WTC11 (cell line): ENCODE data around the gene PLEKHF1. TPM values are rescaled to one million over a fixed set of nuclear protein-coding genes. Genes with fewer than 3 reads are reported as not detected.
A peak's percentile ranks its signal among the peaks of the same experiment; 100 is the strongest.

Source experiments
- ATAC-seq: fragments of 200-7000 bp; cut with Tn5 transposase; 2 replicates; pipeline ENCODE4 v1.10.0; 2021; ENCODE audit warnings: mild to moderate bottlenecking, moderate library complexity
- CTCF ChIA-PET: fragments of 300-600 bp; sonication (Branson Sonifier 250); formaldehyde crosslinking; loops from one replicate; lab custom pipeline; 2021; ENCODE audit warnings: antibody characterized with exemption; lab: Charles Lee
- POLR2A ChIA-PET: fragments of 350-600 bp; sonication (Branson Sonifier 250); formaldehyde crosslinking; loops from one replicate; lab custom pipeline; 2021; ENCODE audit warnings: antibody characterized with exemption; lab: Charles Lee
- DNase-seq: peaks from one replicate; pipeline ENCODE4 v3.0.0; 2021; ENCODE audit warnings: low spot score
- H3K27ac Mint-ChIP-seq: 2 replicates; pipeline ENCODE4 v1.8.0; 2021; ENCODE audit warnings: mixed read lengths
- H3K27me3 Mint-ChIP-seq: 2 replicates; pipeline ENCODE4 v1.8.0; 2021; ENCODE audit warnings: low read depth, mild to moderate bottlenecking, moderate library complexity, mixed read lengths
- H3K36me3 Mint-ChIP-seq: 2 replicates; pipeline ENCODE4 v1.8.0; 2021; ENCODE audit warnings: mixed read lengths
- H3K4me1 Mint-ChIP-seq: 2 replicates; pipeline ENCODE4 v1.8.0; 2022; ENCODE audit warnings: mixed read lengths
- H3K4me3 Mint-ChIP-seq: 2 replicates; pipeline ENCODE4 v1.8.0; 2021; ENCODE audit warnings: mild to moderate bottlenecking, moderate library complexity, mixed read lengths
- H3K9me3 Mint-ChIP-seq: 2 replicates; pipeline ENCODE4 v1.8.0; 2021; ENCODE audit warnings: mixed read lengths
- AFF4 ChIP-seq: sonication (generic); formaldehyde crosslinking; IDR thresholded peaks from 2 replicates; pipeline ENCODE4 v1.8.1; 2023; ENCODE audit warnings: mild to moderate bottlenecking, missing genetic modification reagents, borderline replicate concordance
- CDX4 ChIP-seq: fragments of 250-450 bp; sonication (Bioruptor Pico); IDR thresholded peaks from 2 replicates; pipeline ENCODE4 v1.9.0; 2021; ENCODE audit warnings: moderate library complexity, mild to moderate bottlenecking, inconsistent platforms, borderline replicate concordance
- CREB1 ChIP-seq: sonication (generic); formaldehyde crosslinking; IDR thresholded peaks from 2 replicates; pipeline ENCODE4 v1.8.0; 2023; ENCODE audit warnings: mild to moderate bottlenecking, missing genetic modification reagents
- CREM ChIP-seq: sonication (generic); formaldehyde crosslinking; IDR thresholded peaks from 2 replicates; pipeline ENCODE4 v1.8.1; 2022; ENCODE audit warnings: mild to moderate bottlenecking, missing genetic modification reagents, moderate library complexity
- ESRRA ChIP-seq: sonication (generic); formaldehyde crosslinking; IDR thresholded peaks from 2 replicates; pipeline ENCODE4 v1.8.1; 2022; ENCODE audit warnings: mild to moderate bottlenecking, missing genetic modification reagents, borderline replicate concordance
- FOXK1 ChIP-seq: sonication (generic); formaldehyde crosslinking; IDR thresholded peaks from 2 replicates; pipeline ENCODE4 v1.8.0; 2022; ENCODE audit warnings: mild to moderate bottlenecking, moderate library complexity, missing genetic modification reagents
- FOXP1 ChIP-seq: sonication (generic); formaldehyde crosslinking; IDR thresholded peaks from 2 replicates; pipeline ENCODE4 v1.8.0; 2022; ENCODE audit warnings: missing genetic modification reagents, mild to moderate bottlenecking, moderate library complexity, borderline replicate concordance
- FOXP4 ChIP-seq: sonication (generic); formaldehyde crosslinking; IDR thresholded peaks from 2 replicates; pipeline ENCODE4 v1.8.0; 2022; ENCODE audit warnings: mild to moderate bottlenecking, missing genetic modification reagents
- GRHL2 ChIP-seq: fragments of 250-450 bp; sonication (Bioruptor Pico); IDR thresholded peaks from 2 replicates; pipeline ENCODE4 v1.8.0; 2022; ENCODE audit warnings: mild to moderate bottlenecking, moderate library complexity; ENCODE audit not compliant: insufficient replicate concordance, severe bottlenecking
- JAZF1 ChIP-seq: fragments of 250-450 bp; sonication (Bioruptor Pico); IDR thresholded peaks from 2 replicates; pipeline ENCODE4 v1.9.0; 2021; ENCODE audit warnings: moderate library complexity, mild to moderate bottlenecking, inconsistent platforms
- MLX ChIP-seq: sonication (generic); formaldehyde crosslinking; IDR thresholded peaks from 2 replicates; pipeline ENCODE4 v1.8.1; 2023; ENCODE audit warnings: mild to moderate bottlenecking, missing genetic modification reagents, moderate library complexity
- MXD4 ChIP-seq: fragments of 250-450 bp; sonication (Bioruptor Pico); IDR thresholded peaks from 2 replicates; pipeline ENCODE4 v1.8.0; 2021; ENCODE audit warnings: mild to moderate bottlenecking, moderate library complexity, borderline replicate concordance
- MYBL2 ChIP-seq: sonication (generic); formaldehyde crosslinking; IDR thresholded peaks from 2 replicates; pipeline ENCODE4 v1.8.1; 2023; ENCODE audit warnings: mild to moderate bottlenecking, moderate library complexity, missing genetic modification reagents
- NR3C1 ChIP-seq: sonication (generic); formaldehyde crosslinking; conservative IDR thresholded peaks from 2 replicates; pipeline ENCODE4 v1.8.1; 2023; ENCODE audit warnings: low read depth, mild to moderate bottlenecking, missing genetic modification reagents
- OVOL2 ChIP-seq: fragments of 250-450 bp; sonication (Bioruptor Pico); IDR thresholded peaks from 2 replicates; pipeline ENCODE4 v1.9.0; 2021; ENCODE audit warnings: mild to moderate bottlenecking, borderline replicate concordance
- SMAD3 ChIP-seq: sonication (generic); formaldehyde crosslinking; IDR thresholded peaks from 2 replicates; pipeline ENCODE4 v1.8.0; 2022; ENCODE audit warnings: missing genetic modification reagents, mild to moderate bottlenecking, borderline replicate concordance
- TCF7 ChIP-seq: sonication (generic); formaldehyde crosslinking; IDR thresholded peaks from 2 replicates; pipeline ENCODE4 v1.8.0; 2022; ENCODE audit warnings: mild to moderate bottlenecking, low read depth, missing genetic modification reagents, moderate library complexity
- ZNF219 ChIP-seq: sonication (generic); formaldehyde crosslinking; IDR thresholded peaks from 2 replicates; pipeline ENCODE4 v1.8.0; 2023; ENCODE audit warnings: missing genetic modification reagents, mild to moderate bottlenecking, borderline replicate concordance
- total RNA-seq: library from RNA; stranded (reverse); gene quantifications from 3 replicates; pipeline ENCODE4 v1.2.3, GENCODE V29; 2021
- TF ChIP-seq, protein P1 (sequence below): sonication (generic); formaldehyde crosslinking; IDR thresholded peaks from 2 replicates; pipeline ENCODE4 v1.8.1; 2023; ENCODE audit warnings: mild to moderate bottlenecking, missing genetic modification reagents
- TF ChIP-seq, protein P2 (sequence below): sonication (generic); formaldehyde crosslinking; IDR thresholded peaks from 2 replicates; pipeline ENCODE4 v1.8.1; 2023; ENCODE audit warnings: mild to moderate bottlenecking, missing genetic modification reagents, moderate library complexity
- TF ChIP-seq, protein P3 (sequence below): sonication (generic); formaldehyde crosslinking; IDR thresholded peaks from 2 replicates; pipeline ENCODE4 v1.8.0; 2023; ENCODE audit warnings: mild to moderate bottlenecking, missing genetic modification reagents

PLEKHF1 gene
- total RNA-seq, 1 experiment from 2014 or later: 17.9 TPM

DNA sequence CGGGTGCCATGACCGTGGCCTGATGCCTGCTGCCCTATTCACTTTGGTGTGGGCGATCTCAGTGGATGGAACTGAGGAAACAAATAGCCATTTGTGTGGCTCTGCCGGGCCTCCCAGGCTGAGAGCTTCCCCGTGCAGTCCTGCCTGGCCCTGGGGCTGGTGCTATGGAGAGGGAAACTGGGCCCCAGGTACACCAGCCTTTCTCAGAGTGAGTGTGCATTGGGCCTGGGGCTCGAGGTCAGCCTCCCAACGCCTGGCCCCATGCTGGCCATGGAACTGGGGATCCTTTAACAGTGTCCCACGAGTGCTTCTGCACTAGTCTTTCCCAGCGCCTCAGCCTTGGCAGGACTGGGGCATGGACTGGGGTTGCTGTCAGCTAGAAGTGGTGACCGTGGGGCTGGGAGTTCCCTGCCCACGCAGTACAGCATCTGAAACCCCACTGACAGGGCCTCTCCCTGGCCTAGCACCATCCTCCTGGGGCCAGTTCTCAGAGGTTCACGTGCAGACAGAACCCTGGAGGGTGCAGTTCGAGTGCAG, 10.5 kb downstream of the PLEKHF1 start:
- Mint-ChIP-seq H3K36me3 (peaks cover 7% of the 10 kb centered on the region), H3K4me3 (no peak overlapping the region), H3K27me3 (no peaks in the 10 kb centered on the region), H3K27ac (no peak overlapping the region), H3K9me3 (no peaks in the 10 kb centered on the region), H3K4me1 (peaks cover 5% of the 10 kb centered on the region; the same call in 1 of the 2 replicates)
- ChIA-PET CTCF (no interaction called here), POLR2A (no interaction called here)
- TF ChIP-seq MLX (no peak), JAZF1 (CRISPR knock-in tag) (no peak), CDX4 (CRISPR knock-in tag) (no peak), NR3C1 (CRISPR knock-in tag) (no peak), ZNF219 (no peak), SMAD3 (no peak), CREM (no peak), CREB1 (no peak), FOXP1 (CRISPR knock-in tag) (no peak), GRHL2 (CRISPR knock-in tag) (no peak), FOXP4 (CRISPR knock-in tag) (no peak), FOXK1 (CRISPR knock-in tag) (no peak), ESRRA (CRISPR knock-in tag) (no peak)
- TF ChIP-seq, protein P1, sequence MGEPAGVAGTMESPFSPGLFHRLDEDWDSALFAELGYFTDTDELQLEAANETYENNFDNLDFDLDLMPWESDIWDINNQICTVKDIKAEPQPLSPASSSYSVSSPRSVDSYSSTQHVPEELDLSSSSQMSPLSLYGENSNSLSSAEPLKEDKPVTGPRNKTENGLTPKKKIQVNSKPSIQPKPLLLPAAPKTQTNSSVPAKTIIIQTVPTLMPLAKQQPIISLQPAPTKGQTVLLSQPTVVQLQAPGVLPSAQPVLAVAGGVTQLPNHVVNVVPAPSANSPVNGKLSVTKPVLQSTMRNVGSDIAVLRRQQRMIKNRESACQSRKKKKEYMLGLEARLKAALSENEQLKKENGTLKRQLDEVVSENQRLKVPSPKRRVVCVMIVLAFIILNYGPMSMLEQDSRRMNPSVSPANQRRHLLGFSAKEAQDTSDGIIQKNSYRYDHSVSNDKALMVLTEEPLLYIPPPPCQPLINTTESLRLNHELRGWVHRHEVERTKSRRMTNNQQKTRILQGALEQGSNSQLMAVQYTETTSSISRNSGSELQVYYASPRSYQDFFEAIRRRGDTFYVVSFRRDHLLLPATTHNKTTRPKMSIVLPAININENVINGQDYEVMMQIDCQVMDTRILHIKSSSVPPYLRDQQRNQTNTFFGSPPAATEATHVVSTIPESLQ (CRISPR knock-in tag): no peak
- TF ChIP-seq, protein P2, sequence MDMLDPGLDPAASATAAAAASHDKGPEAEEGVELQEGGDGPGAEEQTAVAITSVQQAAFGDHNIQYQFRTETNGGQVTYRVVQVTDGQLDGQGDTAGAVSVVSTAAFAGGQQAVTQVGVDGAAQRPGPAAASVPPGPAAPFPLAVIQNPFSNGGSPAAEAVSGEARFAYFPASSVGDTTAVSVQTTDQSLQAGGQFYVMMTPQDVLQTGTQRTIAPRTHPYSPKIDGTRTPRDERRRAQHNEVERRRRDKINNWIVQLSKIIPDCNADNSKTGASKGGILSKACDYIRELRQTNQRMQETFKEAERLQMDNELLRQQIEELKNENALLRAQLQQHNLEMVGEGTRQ (CRISPR knock-in tag): no peak
- TF ChIP-seq, protein P3, sequence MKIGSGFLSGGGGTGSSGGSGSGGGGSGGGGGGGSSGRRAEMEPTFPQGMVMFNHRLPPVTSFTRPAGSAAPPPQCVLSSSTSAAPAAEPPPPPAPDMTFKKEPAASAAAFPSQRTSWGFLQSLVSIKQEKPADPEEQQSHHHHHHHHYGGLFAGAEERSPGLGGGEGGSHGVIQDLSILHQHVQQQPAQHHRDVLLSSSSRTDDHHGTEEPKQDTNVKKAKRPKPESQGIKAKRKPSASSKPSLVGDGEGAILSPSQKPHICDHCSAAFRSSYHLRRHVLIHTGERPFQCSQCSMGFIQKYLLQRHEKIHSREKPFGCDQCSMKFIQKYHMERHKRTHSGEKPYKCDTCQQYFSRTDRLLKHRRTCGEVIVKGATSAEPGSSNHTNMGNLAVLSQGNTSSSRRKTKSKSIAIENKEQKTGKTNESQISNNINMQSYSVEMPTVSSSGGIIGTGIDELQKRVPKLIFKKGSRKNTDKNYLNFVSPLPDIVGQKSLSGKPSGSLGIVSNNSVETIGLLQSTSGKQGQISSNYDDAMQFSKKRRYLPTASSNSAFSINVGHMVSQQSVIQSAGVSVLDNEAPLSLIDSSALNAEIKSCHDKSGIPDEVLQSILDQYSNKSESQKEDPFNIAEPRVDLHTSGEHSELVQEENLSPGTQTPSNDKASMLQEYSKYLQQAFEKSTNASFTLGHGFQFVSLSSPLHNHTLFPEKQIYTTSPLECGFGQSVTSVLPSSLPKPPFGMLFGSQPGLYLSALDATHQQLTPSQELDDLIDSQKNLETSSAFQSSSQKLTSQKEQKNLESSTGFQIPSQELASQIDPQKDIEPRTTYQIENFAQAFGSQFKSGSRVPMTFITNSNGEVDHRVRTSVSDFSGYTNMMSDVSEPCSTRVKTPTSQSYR (CRISPR knock-in tag): no peak
- no peak for DNase-seq
- ATAC-seq: no peak

DNA sequence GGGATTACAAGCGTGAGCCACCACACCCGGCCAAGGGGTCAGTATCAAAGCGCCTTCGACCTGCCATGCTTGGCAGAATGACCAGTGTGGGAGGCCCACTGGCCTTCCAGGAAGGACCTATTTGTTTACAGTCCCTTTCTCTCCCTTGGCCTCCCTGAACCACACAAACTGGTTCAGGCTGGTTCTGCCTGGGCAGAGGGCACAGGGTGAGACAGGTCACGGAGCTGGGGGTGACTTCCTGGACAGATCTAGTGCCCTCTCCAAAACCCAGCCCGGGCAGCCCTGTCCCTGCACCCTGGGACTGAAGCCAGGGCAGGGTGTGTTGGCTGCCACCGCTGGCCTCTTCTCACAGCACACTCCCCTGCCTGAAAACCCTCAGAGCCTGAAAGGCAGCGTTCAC, 11.3 kb downstream of the PLEKHF1 start:
- H3K4me3 Mint-ChIP-seq: no peak overlapping the region
- peak overlapping the region; percentile 65; the same call in 1 of the 2 replicates for H3K27ac Mint-ChIP-seq
- CTCF ChIA-PET: interaction anchor here (2.0 kb wide), 1 partner anchor 66 kb away, joined by 10 read pairs; no protein-coding TSS in a partner anchor
- H3K9me3 Mint-ChIP-seq: no peaks in the 10 kb centered on the region
- DNase-seq: no peak
- H3K27me3 Mint-ChIP-seq: no peaks in the 10 kb centered on the region
- no peaks in the 10 kb centered on the region for H3K4me1 Mint-ChIP-seq
- no peaks in the 10 kb centered on the region; the same call in 1 of the 2 replicates for H3K36me3 Mint-ChIP-seq
- TF ChIP-seq OVOL2 (no peak), TCF7 (CRISPR knock-in tag) (no peak), CDX4 (CRISPR knock-in tag) (no peak), MYBL2 (CRISPR knock-in tag) (no peak), MXD4 (CRISPR knock-in tag) (no peak), AFF4 (CRISPR knock-in tag) (no peak)
- POLR2A ChIA-PET: no interaction called here
- no peak for ATAC-seq
